Measurements from ENCODE around the gene RXYLT1.

Gene RXYLT1

DNA sequence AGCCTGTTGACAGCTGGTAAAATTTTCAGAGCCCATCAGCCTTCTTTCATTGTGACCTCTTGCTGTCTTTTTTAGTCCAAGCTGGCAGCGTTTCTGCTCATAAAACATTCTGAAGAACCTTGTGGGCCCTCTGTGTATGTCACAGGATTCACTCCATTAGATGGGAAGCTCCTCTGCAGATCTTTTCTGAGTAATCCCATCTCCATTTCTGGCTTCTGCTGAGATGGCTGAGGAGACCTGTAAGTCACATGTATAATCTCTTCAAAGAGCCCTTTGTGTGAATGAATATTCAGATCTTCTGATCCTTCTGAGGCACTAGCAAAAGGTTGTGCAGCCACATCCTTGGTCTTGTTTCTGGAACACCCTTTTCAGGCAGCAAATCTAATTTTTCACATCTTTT lies 2.8 kb downstream of the RXYLT1 start:
- 100% methylated on average over 1 of the region's 1 CpG for WGBS
- H2AFZ ChIP-seq (ENCODE audit: low read depth, low read length), result no peak overlapping the region
- H2AK5ac ChIP-seq (ENCODE audit: low read length, severe bottlenecking), result no peak overlapping the region
- H3K9me3 ChIP-seq (ENCODE audit: control insufficient read depth, low read length), result no peaks in the 10 kb centered on the region
- H3K27me3 ChIP-seq (ENCODE audit: control insufficient read depth in 1 of 2, insufficient read depth in 1 of 2, low read length in 2 of 2), result no peaks in the 10 kb centered on the region
- H2BK15ac ChIP-seq (ENCODE audit: low read depth, poor library complexity, severe bottlenecking), result no peak overlapping the region
- H3K23ac ChIP-seq (ENCODE audit: low read length in 2 of 2), result no peak overlapping the region
- H2BK12ac ChIP-seq (ENCODE audit: low read length in 2 of 2), result no peak overlapping the region
- H3K4me2 ChIP-seq (ENCODE audit: low read length, poor library complexity, severe bottlenecking), result no peak overlapping the region
- H3K18ac ChIP-seq (ENCODE audit: low read depth in 1 of 2, low read length in 2 of 2), result no peak overlapping the region
- no peak overlapping the region for H2BK120ac ChIP-seq (ENCODE audit: low read depth, low read length)
- no peaks in the 10 kb centered on the region for H3K4me1 ChIP-seq (ENCODE audit: control insufficient read depth, insufficient read depth, low read depth, low read length)
- no peak overlapping the region for H4K91ac ChIP-seq (ENCODE audit: low read length)
- H3K27ac ChIP-seq (ENCODE audit: low read length, poor library complexity, severe bottlenecking), result no peak overlapping the region
- H3K79me1 ChIP-seq (replicated peaks; ENCODE audit: low read length, poor library complexity, severe bottlenecking), result peaks cover 12% of the 10 kb centered on the region
- no peak for DNase-seq
- H4K8ac ChIP-seq (ENCODE audit: low read length), result no peak overlapping the region
- no peak overlapping the region for H3K4me3 ChIP-seq (ENCODE audit: insufficient read depth in 1 of 2, low read depth in 1 of 2, low read length in 2 of 2)
- H3K9ac ChIP-seq (ENCODE audit: low read length), result no peak overlapping the region
- H3K36me3 ChIP-seq (ENCODE audit: control insufficient read depth in 1 of 2, insufficient read depth in 2 of 2, low read depth in 1 of 2, low read length in 2 of 2), result peaks cover 6 to 30% of the 10 kb centered on the region in 2 experiments
- no peak overlapping the region for H3K14ac ChIP-seq (ENCODE audit: low read length in 2 of 2)
- H2BK5ac ChIP-seq (ENCODE audit: low read depth, low read length, poor library complexity, severe bottlenecking), result no peak overlapping the region
- H3K4ac ChIP-seq (ENCODE audit: low read depth in 1 of 2, low read length in 2 of 2), result no peak overlapping the region

DNA sequence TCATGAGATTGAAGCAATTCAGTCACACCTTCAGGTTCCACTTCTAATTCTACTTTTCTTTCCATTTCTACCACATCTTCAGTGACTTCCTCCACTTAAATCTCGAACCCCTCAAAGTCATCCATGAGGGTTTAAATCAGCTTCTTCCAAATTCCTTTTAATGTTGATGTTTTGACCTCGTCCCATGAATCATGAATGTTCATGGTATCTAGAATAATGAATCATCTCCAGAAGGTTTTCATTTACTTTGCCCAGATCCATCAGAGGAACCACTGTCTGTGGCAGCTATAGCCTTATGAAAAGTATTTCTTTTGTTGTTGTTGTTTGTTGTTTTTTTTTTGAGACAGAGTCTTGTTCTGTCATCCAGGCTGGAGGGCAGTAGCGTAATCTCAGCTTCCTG lies 7.6 kb downstream of the RXYLT1 start:
- Histone ChIP-seq H3K18ac (ENCODE audit: low read depth in 1 of 2, low read length in 2 of 2) (no peak overlapping the region), H3K27me3 (ENCODE audit: control insufficient read depth in 1 of 2, insufficient read depth in 1 of 2, low read length in 2 of 2) (no peaks in the 10 kb centered on the region), H2AK5ac (ENCODE audit: low read length, severe bottlenecking) (no peak overlapping the region), H3K14ac (ENCODE audit: low read length in 2 of 2) (no peak overlapping the region), H3K4ac (ENCODE audit: low read depth in 1 of 2, low read length in 2 of 2) (no peak overlapping the region), H3K9ac (ENCODE audit: low read length) (no peak overlapping the region), H3K79me1 (replicated peaks; ENCODE audit: low read length, poor library complexity, severe bottlenecking) (peaks cover 11% of the 10 kb centered on the region), H2BK5ac (ENCODE audit: low read depth, low read length, poor library complexity, severe bottlenecking) (no peak overlapping the region), H2AFZ (ENCODE audit: low read depth, low read length) (no peak overlapping the region), H3K27ac (ENCODE audit: low read length, poor library complexity, severe bottlenecking) (no peak overlapping the region), H4K91ac (ENCODE audit: low read length) (no peak overlapping the region), H3K4me3 (ENCODE audit: insufficient read depth in 1 of 2, low read depth in 1 of 2, low read length in 2 of 2) (no peak overlapping the region), H3K4me1 (ENCODE audit: control insufficient read depth, insufficient read depth, low read depth, low read length) (peaks cover 1% of the 10 kb centered on the region), H3K4me2 (ENCODE audit: low read length, poor library complexity, severe bottlenecking) (no peak overlapping the region), H2BK12ac (ENCODE audit: low read length in 2 of 2) (no peak overlapping the region), H3K23ac (ENCODE audit: low read length in 2 of 2) (no peak overlapping the region), H2BK120ac (ENCODE audit: low read depth, low read length) (no peak overlapping the region), H2BK15ac (ENCODE audit: low read depth, poor library complexity, severe bottlenecking) (no peak overlapping the region), H4K8ac (ENCODE audit: low read length) (no peak overlapping the region), H3K9me3 (ENCODE audit: control insufficient read depth, low read length) (no peaks in the 10 kb centered on the region), H3K36me3 (ENCODE audit: control insufficient read depth in 1 of 2, insufficient read depth in 2 of 2, low read depth in 1 of 2, low read length in 2 of 2) (peaks cover 7 to 60% of the 10 kb centered on the region in 2 experiments)
- 98% methylated on average over 2 of the region's 3 CpGs for WGBS
- no peak for DNase-seq

DNA sequence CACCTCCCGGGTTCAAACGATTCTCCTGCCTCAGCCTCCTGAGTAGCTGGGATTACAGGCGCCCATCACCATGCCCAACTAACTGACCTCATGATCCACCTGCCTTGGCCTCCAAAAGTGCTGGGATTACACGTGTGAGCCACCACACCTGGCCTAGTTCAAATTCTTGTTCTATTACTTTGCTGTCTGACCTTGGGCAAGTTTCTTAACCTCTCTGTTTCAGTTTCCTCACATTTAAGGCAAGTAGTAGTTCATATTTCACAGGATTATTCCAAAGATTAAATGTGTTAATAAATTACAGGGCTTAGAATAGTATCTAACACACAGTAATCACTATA lies 10.9 kb downstream of the RXYLT1 start:
- Histone ChIP-seq H3K9me3 (ENCODE audit: control insufficient read depth, low read length) (no peaks in the 10 kb centered on the region), H2AK5ac (ENCODE audit: low read length, severe bottlenecking) (no peak overlapping the region), H2BK12ac (ENCODE audit: low read length in 2 of 2) (no peak overlapping the region), H2BK5ac (ENCODE audit: low read depth, low read length, poor library complexity, severe bottlenecking) (no peak overlapping the region), H3K4me2 (ENCODE audit: low read length, poor library complexity, severe bottlenecking) (no peak overlapping the region), H3K27ac (ENCODE audit: low read length, poor library complexity, severe bottlenecking) (no peak overlapping the region), H2BK120ac (ENCODE audit: low read depth, low read length) (no peak overlapping the region), H3K23ac (ENCODE audit: low read length in 2 of 2) (no peak overlapping the region), H3K4me1 (ENCODE audit: control insufficient read depth, insufficient read depth, low read depth, low read length) (peaks cover 1% of the 10 kb centered on the region), H3K36me3 (ENCODE audit: control insufficient read depth in 1 of 2, insufficient read depth in 2 of 2, low read depth in 1 of 2, low read length in 2 of 2) (peaks cover 7 to 37% of the 10 kb centered on the region in 2 experiments), H2BK15ac (ENCODE audit: low read depth, poor library complexity, severe bottlenecking) (no peak overlapping the region), H4K91ac (ENCODE audit: low read length) (no peak overlapping the region), H3K18ac (ENCODE audit: low read depth in 1 of 2, low read length in 2 of 2) (no peak overlapping the region), H2AFZ (ENCODE audit: low read depth, low read length) (no peak overlapping the region), H3K9ac (ENCODE audit: low read length) (no peak overlapping the region), H3K4me3 (ENCODE audit: insufficient read depth in 1 of 2, low read depth in 1 of 2, low read length in 2 of 2) (no peak overlapping the region), H3K79me1 (replicated peaks; ENCODE audit: low read length, poor library complexity, severe bottlenecking) (peaks cover 3% of the 10 kb centered on the region), H3K4ac (ENCODE audit: low read depth in 1 of 2, low read length in 2 of 2) (no peak overlapping the region), H3K14ac (ENCODE audit: low read length in 2 of 2) (no peak overlapping the region), H3K27me3 (ENCODE audit: control insufficient read depth in 1 of 2, insufficient read depth in 1 of 2, low read length in 2 of 2) (no peaks in the 10 kb centered on the region), H4K8ac (ENCODE audit: low read length) (no peak overlapping the region)
- 93% methylated on average over 4 of the region's 4 CpGs for WGBS
- DNase-seq, result no peak

DNA sequence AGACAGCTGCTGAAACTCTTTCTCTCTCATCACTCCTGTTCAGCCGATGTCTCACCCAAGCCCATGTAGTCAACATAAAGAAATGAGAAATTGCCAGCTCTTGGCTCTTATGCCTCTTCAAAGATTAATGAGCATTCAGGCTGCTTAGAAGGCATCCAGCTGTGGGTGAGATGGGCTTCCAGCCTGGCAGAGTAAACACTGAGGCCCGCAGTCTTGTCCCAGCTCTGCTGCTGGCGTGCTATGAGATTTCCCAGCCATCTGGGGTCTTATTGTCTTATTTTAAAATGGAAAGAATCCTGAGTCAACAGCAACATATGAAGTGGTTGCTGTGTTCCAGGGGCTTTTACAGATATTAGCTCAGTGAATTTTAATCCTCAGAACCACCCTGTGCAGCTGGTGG lies 12.6 kb downstream of the RXYLT1 start:
- no peak overlapping the region for H3K27ac ChIP-seq (ENCODE audit: low read length, poor library complexity, severe bottlenecking)
- no peak overlapping the region for H2BK12ac ChIP-seq (ENCODE audit: low read length in 2 of 2)
- no peak overlapping the region for H2BK5ac ChIP-seq (ENCODE audit: low read depth, low read length, poor library complexity, severe bottlenecking)
- no peak overlapping the region for H3K4me3 ChIP-seq (ENCODE audit: insufficient read depth in 1 of 2, low read depth in 1 of 2, low read length in 2 of 2)
- peaks cover 3% of the 10 kb centered on the region for H3K79me1 ChIP-seq (replicated peaks; ENCODE audit: low read length, poor library complexity, severe bottlenecking)
- no peak overlapping the region for H3K14ac ChIP-seq (ENCODE audit: low read length in 2 of 2)
- no peak overlapping the region for H3K4me2 ChIP-seq (ENCODE audit: low read length, poor library complexity, severe bottlenecking)
- no peak overlapping the region for H2AFZ ChIP-seq (ENCODE audit: low read depth, low read length)
- no peak overlapping the region for H4K91ac ChIP-seq (ENCODE audit: low read length)
- no peak overlapping the region for H3K23ac ChIP-seq (ENCODE audit: low read length in 2 of 2)
- H3K4ac ChIP-seq (ENCODE audit: low read depth in 1 of 2, low read length in 2 of 2), result no peak overlapping the region
- no peaks in the 10 kb centered on the region for H3K27me3 ChIP-seq (ENCODE audit: control insufficient read depth in 1 of 2, insufficient read depth in 1 of 2, low read length in 2 of 2)
- no peaks in the 10 kb centered on the region for H3K9me3 ChIP-seq (ENCODE audit: control insufficient read depth, low read length)
- no peak overlapping the region for H2BK120ac ChIP-seq (ENCODE audit: low read depth, low read length)
- H2AK5ac ChIP-seq (ENCODE audit: low read length, severe bottlenecking), result no peak overlapping the region
- no peak overlapping the region for H4K8ac ChIP-seq (ENCODE audit: low read length)
- H3K4me1 ChIP-seq (ENCODE audit: control insufficient read depth, insufficient read depth, low read depth, low read length), result peaks cover 1% of the 10 kb centered on the region
- H2BK15ac ChIP-seq (ENCODE audit: low read depth, poor library complexity, severe bottlenecking), result no peak overlapping the region
- no peak overlapping the region for H3K9ac ChIP-seq (ENCODE audit: low read length)
- H3K36me3 ChIP-seq (ENCODE audit: control insufficient read depth in 1 of 2, insufficient read depth in 2 of 2, low read depth in 1 of 2, low read length in 2 of 2), result peaks cover 3 to 37% of the 10 kb centered on the region in 2 experiments
- DNase-seq, result no peak
- H3K18ac ChIP-seq (ENCODE audit: low read depth in 1 of 2, low read length in 2 of 2), result no peak overlapping the region
- 96% methylated on average over 3 of the region's 3 CpGs for WGBS

Measured in mesenchymal stem cell (in vitro differentiated cells and primary cell).